ENCODE results near the gene AACS. TPM values are rescaled to one million over a fixed set of nuclear protein-coding genes. Genes with fewer than 3 reads are reported as not detected.

AACS gene
- polyA plus RNA-seq, 1 donor from 2014 or later: 33.2 TPM

DNA sequence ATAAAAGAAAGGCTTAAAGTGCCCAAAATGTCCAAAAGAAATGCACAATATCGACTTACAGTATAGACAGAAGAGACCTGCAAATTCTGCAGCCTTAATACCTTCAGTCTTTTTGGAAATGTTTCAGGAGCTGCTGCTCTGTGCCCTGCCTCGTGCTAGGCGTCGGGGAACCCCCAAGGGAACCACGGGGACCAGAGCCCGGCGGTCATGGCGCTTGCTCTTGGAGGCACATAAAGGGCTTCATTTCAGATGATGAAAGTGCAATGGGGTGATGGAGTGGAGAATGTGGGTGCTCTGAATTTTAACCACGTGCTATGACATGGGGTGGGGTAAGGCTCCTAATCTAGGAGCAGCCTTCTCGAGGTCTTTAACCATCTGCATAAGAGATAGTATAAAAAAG lies 14.8 kb upstream of the AACS start:
- no peaks in the 10 kb centered on the region for H3F3A ChIP-seq (ENCODE audit: insufficient read depth, low read length, poor library complexity, severe bottlenecking)
- no peaks in the 10 kb centered on the region for H3K79me2 ChIP-seq (replicated peaks; ENCODE audit: insufficient read depth, low read length)
- H3K27ac ChIP-seq (ENCODE audit: low read length): no peak overlapping the region
- H3K9me2 ChIP-seq (ENCODE audit: insufficient read depth, low read length): no peaks in the 10 kb centered on the region
- no peak overlapping the region for H3K4me2 ChIP-seq (ENCODE audit: low read length)
- TF ChIP-seq MXI1 (conservative IDR thresholded peaks at IDR 0.05; ENCODE audit: poor library complexity, severe bottlenecking) (no peak), EZH2 (IDR thresholded peaks at IDR 0.05; ENCODE audit: borderline replicate concordance, insufficient read depth, low read length, poor library complexity, severe bottlenecking) (no peak), EP300 (conservative IDR thresholded peaks at IDR 0.05; ENCODE audit: poor library complexity, severe bottlenecking) (no peak)
- TF ChIP-seq, protein P1, sequence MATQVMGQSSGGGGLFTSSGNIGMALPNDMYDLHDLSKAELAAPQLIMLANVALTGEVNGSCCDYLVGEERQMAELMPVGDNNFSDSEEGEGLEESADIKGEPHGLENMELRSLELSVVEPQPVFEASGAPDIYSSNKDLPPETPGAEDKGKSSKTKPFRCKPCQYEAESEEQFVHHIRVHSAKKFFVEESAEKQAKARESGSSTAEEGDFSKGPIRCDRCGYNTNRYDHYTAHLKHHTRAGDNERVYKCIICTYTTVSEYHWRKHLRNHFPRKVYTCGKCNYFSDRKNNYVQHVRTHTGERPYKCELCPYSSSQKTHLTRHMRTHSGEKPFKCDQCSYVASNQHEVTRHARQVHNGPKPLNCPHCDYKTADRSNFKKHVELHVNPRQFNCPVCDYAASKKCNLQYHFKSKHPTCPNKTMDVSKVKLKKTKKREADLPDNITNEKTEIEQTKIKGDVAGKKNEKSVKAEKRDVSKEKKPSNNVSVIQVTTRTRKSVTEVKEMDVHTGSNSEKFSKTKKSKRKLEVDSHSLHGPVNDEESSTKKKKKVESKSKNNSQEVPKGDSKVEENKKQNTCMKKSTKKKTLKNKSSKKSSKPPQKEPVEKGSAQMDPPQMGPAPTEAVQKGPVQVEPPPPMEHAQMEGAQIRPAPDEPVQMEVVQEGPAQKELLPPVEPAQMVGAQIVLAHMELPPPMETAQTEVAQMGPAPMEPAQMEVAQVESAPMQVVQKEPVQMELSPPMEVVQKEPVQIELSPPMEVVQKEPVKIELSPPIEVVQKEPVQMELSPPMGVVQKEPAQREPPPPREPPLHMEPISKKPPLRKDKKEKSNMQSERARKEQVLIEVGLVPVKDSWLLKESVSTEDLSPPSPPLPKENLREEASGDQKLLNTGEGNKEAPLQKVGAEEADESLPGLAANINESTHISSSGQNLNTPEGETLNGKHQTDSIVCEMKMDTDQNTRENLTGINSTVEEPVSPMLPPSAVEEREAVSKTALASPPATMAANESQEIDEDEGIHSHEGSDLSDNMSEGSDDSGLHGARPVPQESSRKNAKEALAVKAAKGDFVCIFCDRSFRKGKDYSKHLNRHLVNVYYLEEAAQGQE (IDR thresholded peaks at IDR 0.05; ENCODE audit: borderline replicate concordance): no peak
- H3K4me3 ChIP-seq (ENCODE audit: low read length): no peak overlapping the region
- no peaks in the 10 kb centered on the region for H3K27me3 ChIP-seq (ENCODE audit: insufficient read depth, low read depth, low read length)
- H3K9me3 ChIP-seq (ENCODE audit: low read length): no peaks in the 10 kb centered on the region
- no peaks in the 10 kb centered on the region for H3K36me3 ChIP-seq (ENCODE audit: insufficient read depth, low read length)
- H2AFZ ChIP-seq (ENCODE audit: low read depth, low read length): no peak overlapping the region
- no peak overlapping the region for H3K9ac ChIP-seq (ENCODE audit: low read length)
- H4K20me1 ChIP-seq (ENCODE audit: insufficient read depth): no peaks in the 10 kb centered on the region

DNA sequence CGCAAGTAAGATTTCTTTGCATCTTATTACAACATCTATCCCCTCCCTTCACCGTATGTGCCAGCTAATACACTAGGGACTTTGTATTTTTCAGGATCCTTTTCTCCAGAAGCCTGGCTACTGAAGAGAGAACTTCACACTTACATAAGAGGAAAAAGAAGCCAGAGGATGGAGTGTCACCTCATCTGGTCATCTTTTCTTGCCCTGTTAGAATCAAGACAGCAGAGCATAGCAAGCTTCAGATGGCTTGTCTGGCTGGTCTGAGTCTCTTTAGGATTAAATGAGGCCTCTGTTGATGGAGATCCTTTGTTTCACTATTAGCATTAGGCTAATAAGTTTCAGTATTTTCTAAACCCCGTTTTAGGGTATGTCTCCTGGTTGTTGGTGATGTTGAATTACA lies 14.4 kb upstream of the AACS start:
- no peaks in the 10 kb centered on the region for H3K79me2 ChIP-seq (replicated peaks; ENCODE audit: insufficient read depth, low read length)
- no peaks in the 10 kb centered on the region for H3K9me2 ChIP-seq (ENCODE audit: insufficient read depth, low read length)
- no peaks in the 10 kb centered on the region for H4K20me1 ChIP-seq (ENCODE audit: insufficient read depth)
- H3K27me3 ChIP-seq (ENCODE audit: insufficient read depth, low read depth, low read length): no peaks in the 10 kb centered on the region
- no peak overlapping the region for H3K27ac ChIP-seq (ENCODE audit: low read length)
- H3F3A ChIP-seq (ENCODE audit: insufficient read depth, low read length, poor library complexity, severe bottlenecking): no peaks in the 10 kb centered on the region
- TF ChIP-seq POLR2AphosphoS5 (IDR thresholded peaks at IDR 0.05) (no peak), RAD21 (conservative IDR thresholded peaks at IDR 0.05) (no peak), EP300 (conservative IDR thresholded peaks at IDR 0.05; ENCODE audit: poor library complexity, severe bottlenecking) (no peak), SMC3 (conservative IDR thresholded peaks at IDR 0.05; ENCODE audit: poor library complexity) (no peak), EZH2 (IDR thresholded peaks at IDR 0.05; ENCODE audit: borderline replicate concordance, insufficient read depth, low read length, poor library complexity, severe bottlenecking) (no peak), TAF1 (IDR thresholded peaks at IDR 0.05; ENCODE audit: low read depth) (no peak), MXI1 (conservative IDR thresholded peaks at IDR 0.05; ENCODE audit: poor library complexity, severe bottlenecking) (no peak)
- TF ChIP-seq, protein P2, sequence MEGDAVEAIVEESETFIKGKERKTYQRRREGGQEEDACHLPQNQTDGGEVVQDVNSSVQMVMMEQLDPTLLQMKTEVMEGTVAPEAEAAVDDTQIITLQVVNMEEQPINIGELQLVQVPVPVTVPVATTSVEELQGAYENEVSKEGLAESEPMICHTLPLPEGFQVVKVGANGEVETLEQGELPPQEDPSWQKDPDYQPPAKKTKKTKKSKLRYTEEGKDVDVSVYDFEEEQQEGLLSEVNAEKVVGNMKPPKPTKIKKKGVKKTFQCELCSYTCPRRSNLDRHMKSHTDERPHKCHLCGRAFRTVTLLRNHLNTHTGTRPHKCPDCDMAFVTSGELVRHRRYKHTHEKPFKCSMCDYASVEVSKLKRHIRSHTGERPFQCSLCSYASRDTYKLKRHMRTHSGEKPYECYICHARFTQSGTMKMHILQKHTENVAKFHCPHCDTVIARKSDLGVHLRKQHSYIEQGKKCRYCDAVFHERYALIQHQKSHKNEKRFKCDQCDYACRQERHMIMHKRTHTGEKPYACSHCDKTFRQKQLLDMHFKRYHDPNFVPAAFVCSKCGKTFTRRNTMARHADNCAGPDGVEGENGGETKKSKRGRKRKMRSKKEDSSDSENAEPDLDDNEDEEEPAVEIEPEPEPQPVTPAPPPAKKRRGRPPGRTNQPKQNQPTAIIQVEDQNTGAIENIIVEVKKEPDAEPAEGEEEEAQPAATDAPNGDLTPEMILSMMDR (IDR thresholded peaks at IDR 0.05; ENCODE audit: poor library complexity, severe bottlenecking): no peak
- TF ChIP-seq, protein P1 (IDR thresholded peaks at IDR 0.05; ENCODE audit: borderline replicate concordance): no peak
- no peak overlapping the region for H3K9ac ChIP-seq (ENCODE audit: low read length)
- no peak overlapping the region for H3K4me3 ChIP-seq (ENCODE audit: low read length)
- no peak overlapping the region for H3K4me2 ChIP-seq (ENCODE audit: low read length)
- no peaks in the 10 kb centered on the region for H3K36me3 ChIP-seq (ENCODE audit: insufficient read depth, low read length)
- H3K9me3 ChIP-seq (ENCODE audit: low read length): no peaks in the 10 kb centered on the region
- no peak overlapping the region for H2AFZ ChIP-seq (ENCODE audit: low read depth, low read length)
